Bronchial epithelial cell (primary cell): ENCODE results near the gene DNAJC1. TPM values are rescaled to one million over a fixed set of nuclear protein-coding genes. Genes with fewer than 3 reads are reported as not detected.

Experiments
- DNase-seq: peaks from one replicate; pipeline ENCODE4 v3.0.0-alpha.2; 2010; ENCODE audit warnings: low read depth
- FAIRE-seq: peaks from 2 replicates; lab custom pipeline; 2011; peaks lifted over from hg19 to GRCh38; lab: Jason Lieb, UNC
- H3K27me3 ChIP-seq: 2 replicates; pipeline ENCODE4 v1.5.1; 2011; ENCODE audit warnings: low read length; ENCODE audit not compliant: control insufficient read depth, insufficient read depth
- H3K36me3 ChIP-seq: 2 replicates; pipeline ENCODE4 v1.5.1; 2011; ENCODE audit warnings: low read length; ENCODE audit not compliant: control insufficient read depth, insufficient read depth
- H3K4me3 ChIP-seq: 2 replicates; pipeline ENCODE4 v1.5.1; 2011; ENCODE audit warnings: mild to moderate bottlenecking, low read depth, low read length, control low read depth
- CTCF ChIP-seq: IDR thresholded peaks from 2 replicates; pipeline ENCODE4 v1.5.1; 2011; ENCODE audit warnings: mild to moderate bottlenecking, moderate library complexity, low read length, control low read depth, inconsistent platforms; ENCODE audit not compliant: insufficient read depth, severe bottlenecking
- total RNA-seq: library from RNA; depleted of rRNA; stranded (reverse); fragments of >200 nt; gene quantifications from 2 replicates; pipeline ENCODE4 v1.2.1, GENCODE V29; 2014

The DNAJC1 gene
- 81.6 and 83.1 TPM in 2 replicates for total RNA-seq

- no peak for FAIRE-seq
- peak; percentile 82 for DNase-seq
- no peak for TF ChIP-seq CTCF
- Histone ChIP-seq H3K36me3 (no peaks in the 10 kb centered on the region), H3K4me3 (peak within 1 kb of the TSS; percentile 79), H3K27me3 (no peaks in the 10 kb centered on the region)
Observed at GRCh38 chr10:22003177-22003963, at the start of gene DNAJC1. DNAJC1 (minus strand) TSS chr10:22003730; CDS start chr10:22003434, 296 bp downstream.

GRCh38 chr10:22053048-22053447 is 49.5 kb upstream of the DNAJC1 start:
- Histone ChIP-seq H3K36me3 (no peaks in the 10 kb centered on the region), H3K4me3 (no peak overlapping the region), H3K27me3 (no peaks in the 10 kb centered on the region)
- no peak for TF ChIP-seq CTCF
- FAIRE-seq (peak; percentile 68), DNase-seq (no peak)

GRCh38 chr10:22049635-22050034 is 46.1 kb upstream of the DNAJC1 start:
- DNase-seq = peak; percentile 44
- no peak overlapping the region for H3K4me3 ChIP-seq
- no peak for TF ChIP-seq CTCF
- FAIRE-seq = no peak
- H3K27me3 ChIP-seq = no peaks in the 10 kb centered on the region
- no peaks in the 10 kb centered on the region for H3K36me3 ChIP-seq

GRCh38 chr10:22047812-22048211 is 44.3 kb upstream of the DNAJC1 start:
- Histone ChIP-seq H3K36me3 (no peaks in the 10 kb centered on the region), H3K4me3 (no peak overlapping the region), H3K27me3 (no peaks in the 10 kb centered on the region)
- no peak for FAIRE-seq
- DNase-seq = no peak
- TF ChIP-seq CTCF = no peak

- DNase-seq = no peak
- no peak for TF ChIP-seq CTCF
- Histone ChIP-seq H3K4me3 (no peak overlapping the region), H3K36me3 (no peaks in the 10 kb centered on the region), H3K27me3 (no peaks in the 10 kb centered on the region)
- FAIRE-seq = no peak
Observed at GRCh38 chr10:22043327-22043633, 39.8 kb upstream of the DNAJC1 start.
